Measurements from ENCODE around the gene EEF2K.
A peak's percentile ranks its signal among the peaks of the same experiment; 100 is the strongest.
"Not testable (repeated sequence)": the region's sequence is repeated elsewhere in the genome, so short reads cannot be mapped to it uniquely, and the experiment has no call there.

Gene EEF2K

GRCh38 chr16:22282254-22282892 lies 76.3 kb downstream of the EEF2K start:
- no peak overlapping the region for H3K27ac ChIP-seq
- DNase-seq (ENCODE audit: low read depth, low spot score): no peak

- no peak overlapping the region for H3K27ac ChIP-seq
- no peak for DNase-seq (ENCODE audit: low read depth, low spot score)
Observed at GRCh38 chr16:22284637-22285036, 78.6 kb downstream of the EEF2K start.

GRCh38 chr16:22285080-22285479 lies 79.0 kb downstream of the EEF2K start:
- no peak overlapping the region for H3K27ac ChIP-seq
- DNase-seq (ENCODE audit: low read depth, low spot score): no peak

- no peak overlapping the region for H3K27ac ChIP-seq
- no peak for DNase-seq (ENCODE audit: low read depth, low spot score)
Observed at GRCh38 chr16:22291020-22291419, 84.9 kb downstream of the EEF2K start.

- DNase-seq (ENCODE audit: low read depth, low spot score): no peak
Observed at GRCh38 chr16:22291860-22292318, 85.8 kb downstream of the EEF2K start.

GRCh38 chr16:22292320-22292719 lies 86.2 kb downstream of the EEF2K start:
- no peak for DNase-seq (ENCODE audit: low read depth, low spot score)
- no peak overlapping the region for H3K27ac ChIP-seq

More at GRCh38 chr16:22291860-22292318, 85.8 kb downstream of the EEF2K start:
- no peak overlapping the region for H3K27ac ChIP-seq

- DNase-seq (ENCODE audit: low read depth, low spot score): no peak
- H3K27ac ChIP-seq: no peak overlapping the region
Observed at GRCh38 chr16:22293137-22294106, 87.3 kb downstream of the EEF2K start.

- H3K27ac ChIP-seq: peak overlapping the region; percentile 95
- DNase-seq (ENCODE audit: low read depth, low spot score): no peak
Observed at GRCh38 chr16:22296225-22297113, 90.4 kb downstream of the EEF2K start.

- DNase-seq (ENCODE audit: low read depth, low spot score): peak; percentile 81
- peak within 1 kb of the TSS; percentile 95 for H3K27ac ChIP-seq
Observed at GRCh38 chr16:22297114-22297870, 91.2 kb downstream of the EEF2K start, which contains the start of gene POLR3E. Gene POLR3E, plus strand, starts transcription at chr16:22297409. Its CDS starts 5,560 bp downstream, at chr16:22302969.

GRCh38 chr16:22297871-22298733 lies 92.0 kb downstream of the EEF2K start:
- DNase-seq (ENCODE audit: low read depth, low spot score): peak; percentile 89

GRCh38 chr16:22299036-22299435 lies 93.0 kb downstream of the EEF2K start:
- peak overlapping the region; percentile 95 for H3K27ac ChIP-seq

More at GRCh38 chr16:22297871-22298733, 92.0 kb downstream of the EEF2K start:
- H3K27ac ChIP-seq: peak overlapping the region; percentile 95

GRCh38 chr16:22300427-22301071 lies 94.5 kb downstream of the EEF2K start:
- H3K27ac ChIP-seq: no peak overlapping the region
- no peak for DNase-seq (ENCODE audit: low read depth, low spot score)

More at GRCh38 chr16:22299036-22299435, 93.0 kb downstream of the EEF2K start:
- no peak for DNase-seq (ENCODE audit: low read depth, low spot score)

- not testable (repeated sequence) for H3K27ac ChIP-seq; DNase-seq (ENCODE audit: low read depth, low spot score)
Observed at GRCh38 chr16:22301423-22301822, 95.3 kb downstream of the EEF2K start.

GRCh38 chr16:22302776-22303363 lies 96.8 kb downstream of the EEF2K start:
- no peak for DNase-seq (ENCODE audit: low read depth, low spot score)

GRCh38 chr16:22304411-22304810 lies 98.3 kb downstream of the EEF2K start:
- DNase-seq (ENCODE audit: low read depth, low spot score): no peak
- H3K27ac ChIP-seq: no peak overlapping the region

More at GRCh38 chr16:22302776-22303363, 96.8 kb downstream of the EEF2K start:
- H3K27ac ChIP-seq: no peak overlapping the region

- DNase-seq (ENCODE audit: low read depth, low spot score): no peak
- no peak overlapping the region for H3K27ac ChIP-seq
Observed at GRCh38 chr16:22306788-22307187, 100.7 kb downstream of the EEF2K start.

GRCh38 chr16:22307838-22308237 lies 101.8 kb downstream of the EEF2K start:
- DNase-seq (ENCODE audit: low read depth, low spot score): no peak

More at GRCh38 chr16:22307838-22308237, 101.8 kb downstream of the EEF2K start:
- H3K27ac ChIP-seq: no peak overlapping the region
